Measurements from ENCODE around the gene LDLRAD3. TPM values are rescaled to one million over a fixed set of nuclear protein-coding genes. Genes with fewer than 3 reads are reported as not detected.

Gene LDLRAD3
- total RNA-seq, 1 donor from 2014 or later: 8.6 TPM

DNA sequence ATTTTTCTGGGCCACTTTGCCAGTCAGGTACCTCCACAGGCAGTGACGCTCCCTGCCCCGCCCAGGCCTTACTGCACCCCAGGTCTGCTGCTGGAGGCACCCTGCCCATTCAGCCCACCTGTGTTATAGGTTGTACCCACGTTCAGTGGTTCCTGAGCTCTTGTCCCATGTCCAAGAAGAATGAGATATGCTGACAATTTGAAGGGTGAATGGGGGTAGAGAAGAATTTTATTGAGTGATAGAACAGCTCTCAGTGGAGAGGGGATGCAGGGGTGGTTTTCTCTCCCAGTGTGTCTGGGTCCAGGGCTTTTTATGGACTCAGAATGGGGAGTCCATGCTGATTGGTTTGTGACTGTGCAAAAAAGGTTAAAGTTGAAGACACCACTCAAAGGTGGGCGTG lies 149.7 kb downstream of the LDLRAD3 start:
- TF ChIP-seq CTCF (IDR thresholded peaks at IDR 0.05): no peak
- no peak for DNase-seq (ENCODE audit: low spot score)
- Mint-ChIP-seq H3K4me3 (ENCODE audit: unreplicated experiment) (no peak overlapping the region), H3K27ac (ENCODE audit: unreplicated experiment) (no peak overlapping the region), H3K27me3 (ENCODE audit: low read depth) (no peaks in the 10 kb centered on the region), H3K9me3 (ENCODE audit: low read depth) (no peaks in the 10 kb centered on the region), H3K36me3 (ENCODE audit: low read depth) (peaks cover 2% of the 10 kb centered on the region), H3K4me1 (ENCODE audit: low read depth) (peaks cover 45% of the 10 kb centered on the region)

DNA sequence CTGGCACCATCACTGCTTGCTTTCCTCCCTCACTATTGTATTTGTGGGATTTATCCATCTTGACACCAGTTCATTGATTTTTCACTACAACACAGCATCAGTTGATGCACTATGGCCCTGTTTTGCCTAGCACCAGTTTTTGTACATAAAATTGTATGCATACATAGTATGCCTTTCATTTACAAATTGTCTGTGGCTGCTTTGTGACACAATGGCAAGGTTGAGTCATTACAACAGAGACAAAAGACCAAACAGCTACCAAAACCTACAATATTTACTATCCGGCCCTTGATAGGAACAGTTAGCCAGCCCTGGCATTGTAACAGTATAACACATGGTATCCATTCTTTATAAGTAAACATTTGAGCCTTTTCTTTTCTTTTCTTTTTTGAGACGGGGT lies 150.3 kb downstream of the LDLRAD3 start:
- H3K4me1 Mint-ChIP-seq (ENCODE audit: low read depth): peaks cover 48% of the 10 kb centered on the region

DNA sequence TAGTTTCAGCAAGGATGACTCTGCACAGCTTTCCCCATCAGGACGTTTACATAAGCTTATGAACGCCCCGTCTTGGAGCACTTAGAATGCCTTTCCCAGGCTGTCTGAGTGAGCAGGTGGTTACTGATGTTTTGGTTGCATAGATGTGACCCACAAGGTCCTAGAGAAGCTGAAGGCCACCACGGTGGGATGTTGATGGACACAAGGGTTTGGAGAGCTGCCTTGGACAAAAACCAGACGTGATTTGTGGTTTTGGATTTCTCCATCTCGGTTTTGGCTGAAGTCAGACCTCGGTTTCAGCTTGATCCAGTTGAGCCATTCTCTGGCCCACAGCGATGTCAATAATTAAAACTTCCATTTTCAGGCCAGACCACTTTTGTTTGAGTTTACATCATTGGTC lies 151.9 kb downstream of the LDLRAD3 start:
- Mint-ChIP-seq H3K9me3 (ENCODE audit: low read depth) (no peaks in the 10 kb centered on the region), H3K36me3 (ENCODE audit: low read depth) (peaks cover 5% of the 10 kb centered on the region), H3K4me3 (ENCODE audit: unreplicated experiment) (no peak overlapping the region), H3K27ac (ENCODE audit: unreplicated experiment) (no peak overlapping the region), H3K4me1 (ENCODE audit: low read depth) (peaks cover 44% of the 10 kb centered on the region), H3K27me3 (ENCODE audit: low read depth) (no peaks in the 10 kb centered on the region)
- no peak for TF ChIP-seq CTCF (IDR thresholded peaks at IDR 0.05)
- no peak for DNase-seq (ENCODE audit: low spot score)

More for the DNA sequence above, 150.3 kb downstream of the LDLRAD3 start:
- H3K9me3 Mint-ChIP-seq (ENCODE audit: low read depth): no peaks in the 10 kb centered on the region
- H3K36me3 Mint-ChIP-seq (ENCODE audit: low read depth): peaks cover 3% of the 10 kb centered on the region
- no peaks in the 10 kb centered on the region for H3K27me3 Mint-ChIP-seq (ENCODE audit: low read depth)
- no peak for DNase-seq (ENCODE audit: low spot score)
- no peak for TF ChIP-seq CTCF (IDR thresholded peaks at IDR 0.05)
- no peak overlapping the region for H3K27ac Mint-ChIP-seq (ENCODE audit: unreplicated experiment)
- no peak overlapping the region for H3K4me3 Mint-ChIP-seq (ENCODE audit: unreplicated experiment)

DNA sequence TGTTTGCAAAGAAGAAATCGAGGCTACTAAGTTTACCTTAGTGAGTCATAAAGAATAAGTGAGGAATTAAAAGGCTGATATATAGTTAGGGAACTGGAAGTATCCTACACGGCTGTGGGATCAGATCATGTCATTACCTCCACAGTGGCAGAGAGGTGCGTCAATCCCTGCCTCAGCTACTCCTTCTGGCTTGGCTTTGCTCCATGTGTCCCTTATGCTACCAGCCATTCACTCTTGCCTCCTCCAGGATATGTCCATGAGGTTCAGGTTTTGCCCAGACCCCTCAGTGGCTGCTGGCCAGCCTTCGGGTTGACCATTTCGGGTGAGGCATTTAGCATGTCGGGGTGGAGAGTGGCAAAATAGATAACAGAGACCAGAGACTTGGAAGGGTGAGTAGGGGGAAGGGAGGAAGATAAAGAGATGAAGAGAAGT lies 153.4 kb downstream of the LDLRAD3 start:
- no peaks in the 10 kb centered on the region for H3K27me3 Mint-ChIP-seq (ENCODE audit: low read depth)
- no peaks in the 10 kb centered on the region for H3K9me3 Mint-ChIP-seq (ENCODE audit: low read depth)
- H3K4me1 Mint-ChIP-seq (ENCODE audit: low read depth): peaks cover 30% of the 10 kb centered on the region
- H3K36me3 Mint-ChIP-seq (ENCODE audit: low read depth): peaks cover 5% of the 10 kb centered on the region
- H3K4me3 Mint-ChIP-seq (ENCODE audit: unreplicated experiment): no peak overlapping the region
- DNase-seq (ENCODE audit: low spot score): no peak
- H3K27ac Mint-ChIP-seq (ENCODE audit: unreplicated experiment): no peak overlapping the region
- no peak for TF ChIP-seq CTCF (IDR thresholded peaks at IDR 0.05)

DNA sequence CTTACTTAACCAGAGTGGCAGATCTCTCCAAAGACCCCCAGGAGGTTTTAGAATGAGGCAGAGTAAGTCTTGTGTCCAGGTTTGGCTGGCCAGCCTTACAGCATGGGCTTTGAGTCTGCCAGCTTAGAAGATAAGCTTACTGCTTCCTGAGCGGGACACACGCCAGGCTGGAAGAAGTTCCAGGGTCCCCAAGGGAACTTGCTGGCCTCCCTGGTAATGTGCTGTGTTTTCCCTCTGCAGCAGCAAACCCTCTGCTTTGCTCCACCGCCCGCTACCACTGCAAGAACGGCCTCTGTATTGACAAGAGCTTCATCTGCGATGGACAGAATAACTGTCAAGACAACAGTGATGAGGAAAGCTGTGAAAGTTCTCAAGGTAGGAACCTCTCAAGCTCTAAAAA lies 154.2 kb downstream of the LDLRAD3 start:
- no peak for DNase-seq (ENCODE audit: low spot score)
- H3K27ac Mint-ChIP-seq (ENCODE audit: unreplicated experiment): no peak overlapping the region
- no peak for TF ChIP-seq CTCF (IDR thresholded peaks at IDR 0.05)
- H3K27me3 Mint-ChIP-seq (ENCODE audit: low read depth): no peaks in the 10 kb centered on the region
- H3K9me3 Mint-ChIP-seq (ENCODE audit: low read depth): no peaks in the 10 kb centered on the region
- no peak overlapping the region for H3K4me3 Mint-ChIP-seq (ENCODE audit: unreplicated experiment)
- H3K4me1 Mint-ChIP-seq (ENCODE audit: low read depth): peaks cover 23% of the 10 kb centered on the region
- H3K36me3 Mint-ChIP-seq (ENCODE audit: low read depth): peaks cover 7% of the 10 kb centered on the region
